Eye (tissue), 1 donor: ENCODE results near the gene ACSF3.

Experiments used
- DNase-seq: peaks from one replicate; pipeline ENCODE4 v3.0.0-alpha.2; 2015

ACSF3 gene

GRCh38 chr16:89192186-89192955 lies 98.7 kb downstream of the ACSF3 start:
- peak; percentile 88 for DNase-seq

GRCh38 chr16:89192956-89193575 lies 99.4 kb downstream of the ACSF3 start:
- no peak for DNase-seq

GRCh38 chr16:89193576-89194293 lies 100.1 kb downstream of the ACSF3 start:
- DNase-seq: no peak

GRCh38 chr16:89194340-89195311 lies 101.0 kb downstream of the ACSF3 start:
- DNase-seq: no peak

- DNase-seq: no peak
Observed at GRCh38 chr16:89195521-89196171, 102.0 kb downstream of the ACSF3 start.

GRCh38 chr16:89197033-89197632 lies 103.5 kb downstream of the ACSF3 start:
- DNase-seq: no peak

GRCh38 chr16:89197633-89198416 lies 104.2 kb downstream of the ACSF3 start:
- DNase-seq: no peak

- DNase-seq: no peak
Observed at GRCh38 chr16:89198417-89199240, 105.0 kb downstream of the ACSF3 start.

GRCh38 chr16:89199241-89200123 lies 105.8 kb downstream of the ACSF3 start:
- no peak for DNase-seq

- no peak for DNase-seq
Observed at GRCh38 chr16:89200124-89200849, 106.6 kb downstream of the ACSF3 start, which contains the start of gene SLC22A31. Gene SLC22A31 (minus strand): TSS chr16:89200537. CDS start chr16:89200501, 36 bp downstream.

GRCh38 chr16:89200850-89201411 lies 107.3 kb downstream of the ACSF3 start:
- DNase-seq: peak; percentile 32

- DNase-seq: peak; percentile 88
Observed at GRCh38 chr16:89201439-89202377, 108.1 kb downstream of the ACSF3 start.

GRCh38 chr16:89202422-89203215 lies 109.0 kb downstream of the ACSF3 start:
- no peak for DNase-seq
